Stimulated activated CD8-positive, alpha-beta memory T cell treated with anti-CD3 and anti-CD28 coated beads, Interleukin-12 subunit alpha, Interleukin-12 subunit beta, amount 100 ng/mL, for 24 hours (primary cell): Measurements from ENCODE around the gene MMD2.
"Not testable (repeated sequence)": the region's sequence is repeated elsewhere in the genome, so short reads cannot be mapped to it uniquely, and the experiment has no call there.

ENCODE experiments used
- DNase-seq: peaks from one replicate; pipeline ENCODE4 v3.0.0-alpha.2; 2020; ENCODE audit errors: extremely low read depth

MMD2 gene

GRCh38 chr7:4958477-4959301 lies at the start of gene MMD2:
Gene MMD2 (minus strand): TSS chr7:4959187. CDS start chr7:4959017, 170 bp downstream.
- DNase-seq, result no peak

GRCh38 chr7:5005066-5005465 lies 46.1 kb upstream of the MMD2 start:
- DNase-seq, result no peak

GRCh38 chr7:5001911-5002310 lies 42.9 kb upstream of the MMD2 start:
- no peak for DNase-seq

DNA sequence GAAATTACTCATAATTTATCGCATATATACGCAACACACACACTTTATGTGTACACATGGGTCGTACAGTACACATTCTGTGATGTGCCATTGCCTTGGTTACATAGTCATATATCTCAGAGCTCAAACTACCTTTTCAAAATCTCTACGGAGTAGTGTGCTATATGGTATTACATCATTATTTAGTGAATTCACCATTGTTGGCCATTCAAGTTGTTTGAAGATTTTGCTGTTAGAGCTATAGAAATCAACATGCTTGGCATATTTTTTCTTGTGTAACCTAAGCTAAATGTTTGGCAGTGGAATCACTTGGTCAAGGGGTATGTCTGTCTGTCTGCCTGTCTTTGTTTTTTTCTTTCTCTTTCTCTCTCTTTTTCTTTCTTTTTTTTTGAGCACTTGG lies 42.0 kb upstream of the MMD2 start:
- DNase-seq, result no peak

GRCh38 chr7:4999369-4999950 lies 40.5 kb upstream of the MMD2 start:
- DNase-seq, result no peak

- no peak for DNase-seq
Measured at GRCh38 chr7:4998910-4999309, 39.9 kb upstream of the MMD2 start.

DNA sequence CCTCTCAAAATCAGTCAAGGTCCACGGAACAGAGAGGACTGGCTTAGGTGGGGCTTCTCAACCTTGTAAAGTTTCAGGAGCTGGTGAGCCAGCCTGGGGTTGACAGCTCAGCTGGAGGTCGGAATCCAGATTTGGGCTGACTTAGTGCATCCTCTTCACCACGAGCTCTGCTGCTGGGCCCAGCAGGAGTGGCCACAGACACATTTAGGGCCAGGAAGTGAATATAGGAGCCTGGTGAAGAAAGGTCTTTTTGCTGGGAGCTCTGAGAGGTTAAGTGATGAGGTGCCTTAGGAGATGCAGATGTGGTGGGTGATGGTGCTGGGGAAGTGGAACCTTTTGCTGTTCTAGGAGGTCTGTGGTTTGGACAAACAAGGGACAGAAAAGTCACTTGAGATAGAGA lies 39.3 kb upstream of the MMD2 start:
- DNase-seq, result no peak

- DNase-seq, result no peak
Measured at GRCh38 chr7:4996696-4997222, 37.8 kb upstream of the MMD2 start.

- DNase-seq, result no peak
Measured at GRCh38 chr7:4995429-4995969, 36.5 kb upstream of the MMD2 start.

- DNase-seq, result no peak
Measured at GRCh38 chr7:4993471-4993870, 34.5 kb upstream of the MMD2 start.

- not testable (repeated sequence) for DNase-seq
Measured at GRCh38 chr7:4982741-4983140, 23.8 kb upstream of the MMD2 start.

- DNase-seq, result not testable (repeated sequence)
Measured at GRCh38 chr7:4981295-4981890, 22.4 kb upstream of the MMD2 start.

DNA sequence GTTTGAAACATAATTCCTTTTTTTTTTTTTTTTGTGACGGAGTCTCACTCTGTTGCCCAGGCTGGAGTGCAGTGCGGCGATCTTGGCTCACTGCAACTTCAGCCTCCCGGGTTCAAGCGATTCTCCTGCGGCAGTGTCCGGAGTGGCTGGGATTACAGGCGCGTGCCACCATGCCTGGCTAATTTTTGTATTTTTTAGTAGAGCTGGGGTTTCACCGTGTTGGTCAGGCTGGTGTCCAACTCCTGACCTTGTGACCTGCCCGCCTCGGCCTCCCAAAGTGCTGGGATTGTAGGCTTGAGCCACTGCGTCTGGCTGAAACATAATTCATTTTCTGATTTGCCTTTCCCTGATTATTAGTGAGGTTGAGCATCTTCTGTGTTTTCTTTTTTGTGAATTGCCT lies 16.6 kb upstream of the MMD2 start:
- not testable (repeated sequence) for DNase-seq

DNA sequence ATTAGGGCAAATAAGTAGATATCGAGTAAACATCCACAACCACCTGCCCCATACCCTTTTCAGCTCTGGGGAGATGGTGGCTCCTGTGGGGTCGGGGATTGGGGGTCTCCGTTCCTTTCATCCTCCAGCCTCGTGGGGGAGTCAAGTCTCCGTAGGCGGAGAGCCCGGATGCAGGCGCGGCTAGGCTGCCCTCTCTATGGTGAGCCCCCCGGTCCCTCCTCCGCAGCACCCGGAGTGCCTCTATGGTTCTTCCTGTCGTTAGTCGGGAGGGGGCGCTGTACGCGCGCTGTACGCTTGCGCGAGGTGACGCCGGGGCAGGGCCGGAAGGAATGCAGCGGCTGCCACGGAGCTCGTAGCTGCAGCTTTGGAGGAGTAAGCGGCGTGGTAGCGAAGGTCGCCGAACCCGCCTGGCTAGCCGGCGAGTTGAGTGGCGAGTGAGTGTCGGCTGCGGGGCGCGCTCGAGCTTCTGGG lies 14.8 kb upstream of the MMD2 start:
- peak; percentile 83 for DNase-seq

GRCh38 chr7:4972446-4972845 lies 13.5 kb upstream of the MMD2 start:
- DNase-seq, result not testable (repeated sequence)

GRCh38 chr7:4965295-4966022 lies 6.5 kb upstream of the MMD2 start:
- no peak for DNase-seq

- DNase-seq, result no peak
Measured at GRCh38 chr7:4964506-4964905, 5.5 kb upstream of the MMD2 start.

- DNase-seq, result no peak
Measured at GRCh38 chr7:4962872-4963775, 4.1 kb upstream of the MMD2 start.

GRCh38 chr7:4960363-4960762 lies 1.4 kb upstream of the MMD2 start:
- DNase-seq, result no peak

GRCh38 chr7:4959893-4960292 lies 906 bp upstream of the MMD2 start:
- DNase-seq, result no peak

GRCh38 chr7:4959306-4959705 lies 319 bp upstream of the MMD2 start:
- no peak for DNase-seq
